ENCODE data around the gene RMRP. TPM values are rescaled to one million over a fixed set of nuclear protein-coding genes. Genes with fewer than 3 reads are reported as not detected.

Gene RMRP
- total and polyA plus RNA-seq, 2 donors (not counting 1 experiment from before 2014, with no cell fraction given): 7,890 TPM; not detected in 1

GRCh38 chr9:35664531-35665470 lies 7.0 kb upstream of the RMRP start, which contains the start of gene ARHGEF39:
Gene ARHGEF39 (minus strand): TSS chr9:35665195. CDS start chr9:35665169, 26 bp downstream.
- Mint-ChIP-seq H3K4me3 (peak within 1 kb of the TSS; percentile 88), H3K9me3 (ENCODE audit: insufficient read depth) (no peaks in the 10 kb centered on the region), H3K4me1 (peaks cover 61% of the 10 kb centered on the region), H3K27me3 (no peaks in the 10 kb centered on the region), H3K27ac (peak within 1 kb of the TSS; percentile 55)
- peaks cover 38 to 57% of the 10 kb centered on the region in 2 donors for H3K4me1 ChIP-seq (ENCODE audit: control insufficient read depth in 2 of 2, insufficient read depth in 2 of 2, low read length in 2 of 2)
- ATAC-seq (ENCODE audit: low read depth) (peak; percentile 78), DNase-seq (peak; percentile 62)
- H3K79me2 ChIP-seq (ENCODE audit: control insufficient read depth, insufficient read depth, low read length): peaks cover 12% of the 10 kb centered on the region
- intact Hi-C loops (cut with micrococcal nuclease): no loop called here
- peak within 1 kb of the TSS; percentile 71 for H3K9ac ChIP-seq (ENCODE audit: low read length)
- peak within 1 kb of the TSS; percentile 85 for H3K4me2 ChIP-seq (replicated peaks; ENCODE audit: low read depth, low read length, poor library complexity, severe bottlenecking)
- H3K4me3 ChIP-seq (ENCODE audit: control extremely low read depth in 1 of 5, extremely low read depth in 1 of 5, insufficient read depth in 1 of 5, low read depth in 2 of 5, low read length in 4 of 5): peak within 1 kb of the TSS; percentile 50 to 78 (median 60)
- peaks cover 0 to 14% of the 10 kb centered on the region in 2 experiments for H3K36me3 ChIP-seq (replicated peaks in 1 of 2; ENCODE audit: control extremely low read depth in 1 of 2, control insufficient read depth in 1 of 2, extremely low read depth in 1 of 2, insufficient read depth in 2 of 2, low read length in 1 of 2)
- POLR2A ChIA-PET: interaction anchor here (0.7 to 1.8 kb wide), 5 partner anchors 17 to 52 kb away, joined by 3 to 6 read pairs (median 5); no protein-coding TSS in a partner anchor
- TF ChIP-seq CTCF (IDR thresholded peaks at IDR 0.05): no peak
- TF ChIP-seq EZH2 (IDR thresholded peaks at IDR 0.05; ENCODE audit: borderline replicate concordance, insufficient read depth, low read depth, low read length, poor library complexity, severe bottlenecking): no peak
- H3K27me3 ChIP-seq (replicated peaks in 1 of 4; ENCODE audit: control extremely low read depth in 1 of 4, control insufficient read depth in 3 of 4, insufficient read depth in 4 of 4, low read length in 3 of 4): no peaks in the 10 kb centered on the region
- H4K20me1 ChIP-seq (ENCODE audit: control insufficient read depth, insufficient read depth, low read length, poor library complexity, severe bottlenecking): no peaks in the 10 kb centered on the region
- CTCF ChIA-PET: interaction anchor here (0.7 to 15.0 kb wide), 16 partner anchors 9 to 471 kb away, joined by 3 to 268 read pairs (median 4); partner anchors contain the start of genes CD72, CREB3, GBA2 and GLIPR2
- no peaks in the 10 kb centered on the region for H3K9me3 ChIP-seq (ENCODE audit: control extremely low read depth in 1 of 3, control insufficient read depth in 2 of 3, insufficient read depth in 1 of 3, low read length in 2 of 3)
- 8% methylated on average over 57 of the region's 58 CpGs for WGBS (ENCODE audit: insufficient coverage)
- peak within 1 kb of the TSS; percentile 83 for H2AFZ ChIP-seq (ENCODE audit: insufficient read depth, low read depth, low read length, poor library complexity, severe bottlenecking)
- H3K27ac ChIP-seq (ENCODE audit: low read length in 2 of 2): peak within 1 kb of the TSS in 1 of 2 donors; percentile 2

All from B cell (primary cell).